ENCODE measurements around the gene KDM7A.
"Not testable (repeated sequence)": the region's sequence is repeated elsewhere in the genome, so short reads cannot be mapped to it uniquely, and the experiment has no call there.

The KDM7A gene

GRCh38 chr7:140165422-140165821 lies 11.4 kb downstream of the KDM7A start:
- TF ChIP-seq TOX (CRISPR knock-in tag; IDR thresholded peaks at IDR 0.05; ENCODE audit: borderline replicate concordance) (no peak), ZFP30 (CRISPR knock-in tag; IDR thresholded peaks at IDR 0.05) (no peak), RARB (CRISPR knock-in tag; IDR thresholded peaks at IDR 0.05) (no peak), ZC3H10 (CRISPR knock-in tag; IDR thresholded peaks at IDR 0.05) (no peak), PATZ1 (CRISPR knock-in tag; IDR thresholded peaks at IDR 0.05; ENCODE audit: borderline replicate concordance) (no peak), ARNTL (CRISPR knock-in tag; IDR thresholded peaks at IDR 0.05; ENCODE audit: borderline replicate concordance, low read depth) (no peak), ESRRG (CRISPR knock-in tag; IDR thresholded peaks at IDR 0.05) (no peak), TSHZ2 (CRISPR knock-in tag; IDR thresholded peaks at IDR 0.05) (no peak), ZNF565 (CRISPR knock-in tag; conservative IDR thresholded peaks at IDR 0.05; ENCODE audit: low read depth) (no peak), PPARA (CRISPR knock-in tag; IDR thresholded peaks at IDR 0.05; ENCODE audit: borderline replicate concordance) (no peak), BACH2 (CRISPR knock-in tag; IDR thresholded peaks at IDR 0.05; ENCODE audit: borderline replicate concordance) (no peak), GLIS3 (CRISPR knock-in tag; IDR thresholded peaks at IDR 0.05) (no peak)
- peak; percentile 80 for ATAC-seq

GRCh38 chr7:140162081-140162480 lies 14.7 kb downstream of the KDM7A start:
- ATAC-seq = not testable (repeated sequence)

GRCh38 chr7:140161047-140161446 lies 15.7 kb downstream of the KDM7A start:
- TF ChIP-seq CSDC2 (CRISPR knock-in tag; IDR thresholded peaks at IDR 0.05) (no peak), ARNTL (CRISPR knock-in tag; IDR thresholded peaks at IDR 0.05; ENCODE audit: borderline replicate concordance, low read depth) (no peak), PATZ1 (CRISPR knock-in tag; IDR thresholded peaks at IDR 0.05; ENCODE audit: borderline replicate concordance) (no peak), BACH2 (CRISPR knock-in tag; IDR thresholded peaks at IDR 0.05; ENCODE audit: borderline replicate concordance) (no peak), ZFP30 (CRISPR knock-in tag; IDR thresholded peaks at IDR 0.05) (no peak), GLIS3 (CRISPR knock-in tag; IDR thresholded peaks at IDR 0.05) (no peak), CSRNP3 (CRISPR knock-in tag; IDR thresholded peaks at IDR 0.05) (no peak), ZNF70 (CRISPR knock-in tag; IDR thresholded peaks at IDR 0.05) (no peak), ZNF565 (CRISPR knock-in tag; conservative IDR thresholded peaks at IDR 0.05; ENCODE audit: low read depth) (no peak), ZC3H10 (CRISPR knock-in tag; IDR thresholded peaks at IDR 0.05) (no peak), TSHZ2 (CRISPR knock-in tag; IDR thresholded peaks at IDR 0.05) (no peak), RARB (CRISPR knock-in tag; IDR thresholded peaks at IDR 0.05) (no peak), OSR1 (CRISPR knock-in tag; IDR thresholded peaks at IDR 0.05) (no peak), POU6F1 (CRISPR knock-in tag; IDR thresholded peaks at IDR 0.05; ENCODE audit: borderline replicate concordance, low read depth) (no peak), TCF4 (CRISPR knock-in tag; IDR thresholded peaks at IDR 0.05; ENCODE audit: borderline replicate concordance) (no peak), ESRRG (CRISPR knock-in tag; IDR thresholded peaks at IDR 0.05) (no peak), PPARA (CRISPR knock-in tag; IDR thresholded peaks at IDR 0.05; ENCODE audit: borderline replicate concordance) (no peak)
- ATAC-seq = no peak

Data from SK-N-SH treated with all-trans-retinoic acid at 6 μM for 48 hours (cell line).